ENCODE data around the gene RBBP6. TPM values are rescaled to one million over a fixed set of nuclear protein-coding genes. Genes with fewer than 3 reads are reported as not detected.

The RBBP6 gene
- total RNA-seq, 2 donors from 2014 or later: 42.2 to 104 TPM

- no peak for TF ChIP-seq CTCF (IDR thresholded peaks at IDR 0.05)
- Histone ChIP-seq H3K4me1 (ENCODE audit: control insufficient read depth in 1 of 2, low read depth in 2 of 2) (no peaks in the 10 kb centered on the region), H3K36me3 (no peaks in the 10 kb centered on the region), H3K27ac (no peak overlapping the region), H3K4me3 (no peak overlapping the region), H3K27me3 (replicated peaks; ENCODE audit: insufficient read depth) (no peaks in the 10 kb centered on the region), H3K9me3 (no peaks in the 10 kb centered on the region)
- DNase-seq (ENCODE audit: low spot score): no peak
- no peak for ATAC-seq (ENCODE audit: insufficient number of reproducible peaks, low FRiP score, low read depth)
These were observed 40.1 kb upstream of the RBBP6 start for GRCh38 chr16:24499193-24499814.

- no peak overlapping the region for H3K27ac ChIP-seq
- H3K4me1 ChIP-seq (ENCODE audit: control insufficient read depth in 1 of 2, low read depth in 2 of 2): peaks cover 5 to 10% of the 10 kb centered on the region in 2 donors
- H3K4me3 ChIP-seq: no peak overlapping the region
- peak; percentile 75 for TF ChIP-seq CTCF (IDR thresholded peaks at IDR 0.05)
- DNase-seq (ENCODE audit: low spot score): no peak
- no peak for ATAC-seq (ENCODE audit: insufficient number of reproducible peaks, low FRiP score, low read depth)
- no peaks in the 10 kb centered on the region for H3K36me3 ChIP-seq
- H3K27me3 ChIP-seq (replicated peaks; ENCODE audit: insufficient read depth): no peaks in the 10 kb centered on the region
- H3K9me3 ChIP-seq: no peaks in the 10 kb centered on the region
These were observed 34.7 kb upstream of the RBBP6 start for GRCh38 chr16:24504472-24505345.

DNA sequence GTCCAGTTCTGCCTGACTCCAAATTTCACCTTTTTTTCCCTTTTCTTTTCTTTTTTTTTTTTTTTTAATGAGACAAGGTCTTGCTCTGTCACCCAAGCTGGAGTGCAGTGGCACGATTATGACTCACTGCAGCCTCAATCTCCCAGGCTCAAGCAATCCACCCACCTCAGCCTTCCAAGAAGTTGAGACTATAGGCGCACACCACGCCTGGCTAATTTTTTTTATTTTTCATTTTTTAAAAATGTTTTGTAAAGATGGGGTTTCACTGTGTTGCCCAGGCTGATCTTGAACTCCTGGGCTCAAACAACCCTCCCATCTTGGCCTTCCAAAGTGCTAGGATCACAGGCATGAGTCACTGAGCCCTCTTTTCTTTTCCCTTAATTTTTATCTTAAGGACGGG lies 33.4 kb upstream of the RBBP6 start:
- Histone ChIP-seq H3K4me3 (no peak overlapping the region), H3K27ac (no peak overlapping the region), H3K27me3 (replicated peaks; ENCODE audit: insufficient read depth) (no peaks in the 10 kb centered on the region), H3K36me3 (no peaks in the 10 kb centered on the region), H3K9me3 (no peaks in the 10 kb centered on the region), H3K4me1 (ENCODE audit: control insufficient read depth in 1 of 2, low read depth in 2 of 2) (peaks cover 5 to 10% of the 10 kb centered on the region in 2 donors)
- no peak for ATAC-seq (ENCODE audit: insufficient number of reproducible peaks, low FRiP score, low read depth)
- no peak for DNase-seq (ENCODE audit: low spot score)
- no peak for TF ChIP-seq CTCF (IDR thresholded peaks at IDR 0.05)

DNA sequence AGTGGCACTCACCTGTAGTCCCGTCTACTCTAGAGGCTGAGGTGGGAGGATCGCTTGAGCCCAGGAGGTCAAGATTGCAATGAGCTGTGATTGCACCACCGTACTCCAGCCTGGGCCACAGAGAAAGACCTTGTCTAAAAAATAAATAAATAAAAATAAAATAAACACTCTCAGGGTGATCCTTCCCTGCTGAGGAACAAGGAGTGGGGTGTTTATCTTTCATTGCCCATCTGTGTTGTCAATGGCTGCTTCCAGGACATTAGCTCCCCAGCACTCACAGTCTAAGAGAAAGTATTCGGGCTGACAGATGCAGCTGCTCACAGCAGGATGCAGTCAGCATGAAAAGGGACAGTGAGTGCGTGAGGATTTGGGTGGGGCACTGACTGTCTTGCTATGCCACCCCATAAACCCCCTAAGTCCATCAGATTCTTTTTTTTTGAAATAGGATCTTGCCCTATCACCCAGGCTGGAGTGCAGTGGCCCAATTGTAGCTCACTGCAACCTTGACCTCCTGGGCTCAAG lies 31.3 kb upstream of the RBBP6 start:
- no peak for ATAC-seq (ENCODE audit: insufficient number of reproducible peaks, low FRiP score, low read depth)

More for the DNA sequence above, 31.3 kb upstream of the RBBP6 start:
- Histone ChIP-seq H3K9me3 (no peaks in the 10 kb centered on the region), H3K4me3 (no peak overlapping the region), H3K27me3 (replicated peaks; ENCODE audit: insufficient read depth) (no peaks in the 10 kb centered on the region), H3K36me3 (no peaks in the 10 kb centered on the region), H3K4me1 (ENCODE audit: control insufficient read depth in 1 of 2, low read depth in 2 of 2) (peaks cover 5 to 10% of the 10 kb centered on the region in 2 donors), H3K27ac (peak overlapping the region; percentile 33 to 72)
- TF ChIP-seq CTCF (IDR thresholded peaks at IDR 0.05): no peak
- DNase-seq (ENCODE audit: low spot score): no peak

Data from thoracic aorta (tissue), 2 donors.